ENCODE results near the gene LPAR1.

Gene LPAR1

GRCh38 chr9:110916403-110916802 lies 121.9 kb downstream of the LPAR1 start:
- TF ChIP-seq CTCF (IDR thresholded peaks at IDR 0.05): no peak

DNA sequence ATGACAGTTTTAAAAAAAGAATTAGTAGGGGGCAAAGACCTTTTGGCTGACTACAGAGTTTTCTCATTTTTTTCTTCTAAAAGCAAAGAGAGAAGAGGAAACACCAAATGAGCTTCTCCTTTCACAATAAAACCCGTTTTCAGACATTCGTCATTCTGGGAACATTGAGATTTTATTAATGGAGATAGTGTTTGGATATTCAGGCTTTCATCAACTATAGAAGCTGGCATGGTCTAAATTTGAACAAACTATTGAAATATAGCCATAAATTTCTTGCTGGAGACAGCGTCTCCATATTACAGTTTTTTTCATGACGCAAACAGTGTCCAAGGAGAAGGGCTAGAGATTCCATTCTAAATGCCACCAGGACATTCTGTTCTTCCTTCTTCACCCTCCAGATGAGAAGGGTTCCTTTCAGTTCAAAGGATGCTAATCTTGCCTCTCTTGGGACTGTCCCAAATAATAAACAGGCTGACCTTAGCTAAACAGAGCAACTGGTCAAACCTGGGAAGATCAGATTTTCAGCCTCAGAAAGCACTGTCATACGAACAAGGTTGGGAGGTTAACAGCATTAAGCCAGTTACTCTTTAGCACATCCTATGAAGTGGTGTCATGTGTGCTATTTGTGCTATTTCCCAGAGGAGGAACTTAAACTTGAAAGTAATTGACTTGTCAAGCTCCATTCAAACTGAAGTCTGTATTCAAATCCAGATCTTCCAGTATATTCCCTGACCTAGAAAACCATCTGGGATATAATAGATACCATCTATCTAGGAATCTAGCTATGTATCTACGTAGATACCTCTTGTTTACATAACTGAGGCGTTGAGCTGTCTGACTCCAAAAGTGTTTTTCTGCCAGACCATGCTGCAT lies 125.6 kb downstream of the LPAR1 start:
- TF ChIP-seq CTCF (IDR thresholded peaks at IDR 0.05): no peak

- no peak for TF ChIP-seq CTCF (IDR thresholded peaks at IDR 0.05)
These were observed 126.4 kb downstream of the LPAR1 start for GRCh38 chr9:110911659-110912418.

GRCh38 chr9:110908894-110909293 lies 129.4 kb downstream of the LPAR1 start:
- no peak for TF ChIP-seq CTCF (IDR thresholded peaks at IDR 0.05)

GRCh38 chr9:110900917-110901316 lies 137.4 kb downstream of the LPAR1 start:
- TF ChIP-seq CTCF (IDR thresholded peaks at IDR 0.05): no peak

GRCh38 chr9:110900456-110900855 lies 137.8 kb downstream of the LPAR1 start:
- no peak for TF ChIP-seq CTCF (IDR thresholded peaks at IDR 0.05)

DNA sequence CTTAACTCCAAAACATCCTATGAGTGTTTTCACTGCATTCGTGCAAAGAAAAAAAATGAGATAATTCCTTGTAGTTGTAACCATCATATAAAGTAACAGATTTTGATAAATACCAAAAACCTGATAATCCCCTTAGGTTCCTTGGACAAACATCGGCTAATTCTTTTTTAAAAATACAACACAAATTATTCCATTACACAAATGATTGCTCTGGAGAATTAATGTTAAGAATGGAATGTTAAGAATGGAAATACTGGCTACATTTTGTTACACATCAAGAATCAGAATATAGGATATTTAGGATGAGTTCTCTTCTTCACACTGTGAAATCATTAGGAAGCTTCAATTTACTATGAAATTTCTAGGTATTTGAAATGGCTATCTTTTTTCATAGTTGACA lies 139.4 kb downstream of the LPAR1 start:
- TF ChIP-seq CTCF (IDR thresholded peaks at IDR 0.05): no peak

Data from LNCAP (cell line).